Stimulated activated naive CD8-positive, alpha-beta T cell treated with anti-CD3 and anti-CD28 coated beads, Interleukin-15, Interleukin-2, amounts not matched to agents 100 ng/mL and 50 ng/mL, for 24 hours (primary cell): ENCODE data around the gene SOX5.

Experiments
- H3K27ac Mint-ChIP-seq: one replicate; pipeline ENCODE4 v1.8.0; 2021; ENCODE audit warnings: mild to moderate bottlenecking, mixed read lengths
- H3K27me3 Mint-ChIP-seq: one replicate; pipeline ENCODE4 v1.8.0; 2021; ENCODE audit warnings: mixed read lengths
- H3K36me3 Mint-ChIP-seq: one replicate; pipeline ENCODE4 v1.8.0; 2021; ENCODE audit warnings: low read depth, mixed read lengths
- H3K4me1 Mint-ChIP-seq: one replicate; pipeline ENCODE4 v1.8.0; 2021; ENCODE audit warnings: low read depth, mixed read lengths
- H3K4me3 Mint-ChIP-seq: one replicate; pipeline ENCODE4 v1.8.0; 2021; ENCODE audit warnings: mild to moderate bottlenecking, mixed read lengths
- H3K9me3 Mint-ChIP-seq: one replicate; pipeline ENCODE4 v1.8.0; 2021; ENCODE audit warnings: mixed read lengths

The SOX5 gene

DNA sequence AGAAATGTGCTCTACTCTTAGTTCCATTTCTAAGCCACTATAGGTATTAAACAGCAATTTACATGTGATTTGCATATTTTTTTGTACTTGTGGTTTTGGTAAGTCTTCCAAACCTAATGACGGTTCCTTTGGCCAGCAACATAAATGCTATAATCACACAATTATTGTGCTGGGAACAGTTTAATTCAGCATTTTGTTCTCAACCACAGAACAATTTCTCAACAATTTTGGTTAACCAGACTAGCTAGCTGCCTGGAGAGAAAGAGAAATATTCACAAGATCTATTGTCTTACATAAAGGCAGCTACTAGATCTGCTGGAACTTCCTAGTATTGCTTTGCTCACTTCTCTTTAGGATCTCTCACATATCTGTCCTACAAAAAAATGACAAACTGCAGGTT is 265.3 kb downstream of the SOX5 start:
- H3K4me3 Mint-ChIP-seq = no peak overlapping the region
- no peaks in the 10 kb centered on the region for H3K27me3 Mint-ChIP-seq
- H3K9me3 Mint-ChIP-seq = no peaks in the 10 kb centered on the region
- no peaks in the 10 kb centered on the region for H3K4me1 Mint-ChIP-seq
- no peak overlapping the region for H3K27ac Mint-ChIP-seq
- H3K36me3 Mint-ChIP-seq = no peaks in the 10 kb centered on the region

- no peak overlapping the region for H3K4me3 Mint-ChIP-seq
- no peaks in the 10 kb centered on the region for H3K4me1 Mint-ChIP-seq
- H3K27ac Mint-ChIP-seq = no peak overlapping the region
- H3K9me3 Mint-ChIP-seq = no peaks in the 10 kb centered on the region
- H3K36me3 Mint-ChIP-seq = no peaks in the 10 kb centered on the region
- H3K27me3 Mint-ChIP-seq = no peaks in the 10 kb centered on the region
Observed at GRCh38 chr12:23681237-23681636, 268.2 kb downstream of the SOX5 start.

- Mint-ChIP-seq H3K9me3 (no peaks in the 10 kb centered on the region), H3K36me3 (no peaks in the 10 kb centered on the region), H3K4me1 (no peaks in the 10 kb centered on the region), H3K4me3 (no peak overlapping the region), H3K27ac (no peak overlapping the region), H3K27me3 (no peaks in the 10 kb centered on the region)
Observed at GRCh38 chr12:23674064-23674463, 275.4 kb downstream of the SOX5 start.

GRCh38 chr12:23671881-23672280 is 277.6 kb downstream of the SOX5 start:
- no peaks in the 10 kb centered on the region for H3K4me1 Mint-ChIP-seq
- no peak overlapping the region for H3K27ac Mint-ChIP-seq
- H3K9me3 Mint-ChIP-seq = no peaks in the 10 kb centered on the region
- H3K36me3 Mint-ChIP-seq = no peaks in the 10 kb centered on the region
- H3K4me3 Mint-ChIP-seq = no peak overlapping the region
- no peaks in the 10 kb centered on the region for H3K27me3 Mint-ChIP-seq

- Mint-ChIP-seq H3K27ac (no peak overlapping the region), H3K9me3 (no peaks in the 10 kb centered on the region), H3K36me3 (no peaks in the 10 kb centered on the region), H3K4me1 (no peaks in the 10 kb centered on the region), H3K27me3 (no peaks in the 10 kb centered on the region), H3K4me3 (no peak overlapping the region)
Observed at GRCh38 chr12:23670684-23671083, 278.8 kb downstream of the SOX5 start.

DNA sequence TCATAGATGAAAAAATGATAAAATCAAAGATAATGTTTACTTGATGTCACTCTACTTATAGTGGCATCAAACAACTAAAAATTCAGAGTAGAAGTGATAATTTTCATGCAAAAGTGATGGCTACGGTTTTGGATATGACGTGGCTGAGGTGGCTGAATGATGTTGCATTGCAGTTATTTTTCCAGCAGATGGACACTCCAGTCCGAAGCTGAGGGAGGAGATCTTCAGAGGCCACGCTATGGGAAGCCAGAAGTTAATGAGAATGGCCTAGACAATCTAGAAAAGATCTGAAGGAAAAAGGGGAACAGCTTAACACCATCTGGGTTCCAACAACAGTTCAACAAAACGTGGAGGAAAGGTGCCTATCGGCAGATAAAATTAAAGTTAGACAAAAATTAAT is 279.8 kb downstream of the SOX5 start:
- H3K9me3 Mint-ChIP-seq = no peaks in the 10 kb centered on the region
- H3K4me3 Mint-ChIP-seq = no peak overlapping the region
- no peak overlapping the region for H3K27ac Mint-ChIP-seq
- no peaks in the 10 kb centered on the region for H3K4me1 Mint-ChIP-seq
- no peaks in the 10 kb centered on the region for H3K27me3 Mint-ChIP-seq
- no peaks in the 10 kb centered on the region for H3K36me3 Mint-ChIP-seq

GRCh38 chr12:23666866-23667265 is 282.6 kb downstream of the SOX5 start:
- H3K27me3 Mint-ChIP-seq = no peaks in the 10 kb centered on the region
- no peak overlapping the region for H3K4me3 Mint-ChIP-seq
- H3K9me3 Mint-ChIP-seq = no peaks in the 10 kb centered on the region
- no peak overlapping the region for H3K27ac Mint-ChIP-seq
- no peaks in the 10 kb centered on the region for H3K4me1 Mint-ChIP-seq
- H3K36me3 Mint-ChIP-seq = no peaks in the 10 kb centered on the region

DNA sequence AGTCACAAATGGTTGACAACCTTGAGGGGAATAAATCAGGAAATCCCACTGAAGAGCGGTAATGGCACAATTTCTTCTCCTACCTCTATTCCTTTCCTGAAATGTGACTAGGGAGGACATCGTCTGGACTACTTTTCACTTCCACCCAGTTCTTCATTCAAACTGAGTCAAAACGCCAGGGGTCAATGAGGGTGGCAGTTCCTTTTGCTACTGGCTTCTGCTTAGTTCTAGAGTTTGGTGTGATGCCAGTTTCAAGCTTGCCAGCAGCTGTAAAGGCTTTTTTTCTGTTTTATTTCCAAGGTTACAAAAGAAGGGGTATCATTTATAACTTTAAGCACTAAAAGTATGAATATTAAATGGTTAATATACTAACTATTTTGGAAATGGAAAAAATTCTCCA is 286.5 kb downstream of the SOX5 start:
- Mint-ChIP-seq H3K36me3 (no peaks in the 10 kb centered on the region), H3K4me3 (no peak overlapping the region), H3K27me3 (no peaks in the 10 kb centered on the region), H3K9me3 (no peaks in the 10 kb centered on the region), H3K4me1 (no peaks in the 10 kb centered on the region), H3K27ac (no peak overlapping the region)

GRCh38 chr12:23659131-23659530 is 290.3 kb downstream of the SOX5 start:
- Mint-ChIP-seq H3K4me1 (no peaks in the 10 kb centered on the region), H3K36me3 (no peaks in the 10 kb centered on the region), H3K27ac (no peak overlapping the region), H3K4me3 (no peak overlapping the region), H3K9me3 (peaks cover 3% of the 10 kb centered on the region), H3K27me3 (no peaks in the 10 kb centered on the region)

- Mint-ChIP-seq H3K27me3 (no peaks in the 10 kb centered on the region), H3K4me1 (no peaks in the 10 kb centered on the region), H3K36me3 (no peaks in the 10 kb centered on the region), H3K27ac (no peak overlapping the region), H3K4me3 (no peak overlapping the region), H3K9me3 (peaks cover 3% of the 10 kb centered on the region)
Observed at GRCh38 chr12:23657598-23657997, 291.9 kb downstream of the SOX5 start.

GRCh38 chr12:23655884-23656283 is 293.6 kb downstream of the SOX5 start:
- peaks cover 3% of the 10 kb centered on the region for H3K9me3 Mint-ChIP-seq
- no peaks in the 10 kb centered on the region for H3K4me1 Mint-ChIP-seq
- H3K27me3 Mint-ChIP-seq = no peaks in the 10 kb centered on the region
- H3K36me3 Mint-ChIP-seq = no peaks in the 10 kb centered on the region
- no peak overlapping the region for H3K27ac Mint-ChIP-seq
- H3K4me3 Mint-ChIP-seq = no peak overlapping the region

GRCh38 chr12:23655112-23655511 is 294.4 kb downstream of the SOX5 start:
- Mint-ChIP-seq H3K4me3 (no peak overlapping the region), H3K27me3 (no peaks in the 10 kb centered on the region), H3K36me3 (no peaks in the 10 kb centered on the region), H3K4me1 (no peaks in the 10 kb centered on the region), H3K27ac (no peak overlapping the region), H3K9me3 (peaks cover 3% of the 10 kb centered on the region)

- Mint-ChIP-seq H3K27me3 (no peaks in the 10 kb centered on the region), H3K4me3 (no peak overlapping the region), H3K27ac (no peak overlapping the region), H3K36me3 (no peaks in the 10 kb centered on the region), H3K4me1 (no peaks in the 10 kb centered on the region), H3K9me3 (peaks cover 9% of the 10 kb centered on the region)
Observed at GRCh38 chr12:23648546-23648945, 300.9 kb downstream of the SOX5 start.

DNA sequence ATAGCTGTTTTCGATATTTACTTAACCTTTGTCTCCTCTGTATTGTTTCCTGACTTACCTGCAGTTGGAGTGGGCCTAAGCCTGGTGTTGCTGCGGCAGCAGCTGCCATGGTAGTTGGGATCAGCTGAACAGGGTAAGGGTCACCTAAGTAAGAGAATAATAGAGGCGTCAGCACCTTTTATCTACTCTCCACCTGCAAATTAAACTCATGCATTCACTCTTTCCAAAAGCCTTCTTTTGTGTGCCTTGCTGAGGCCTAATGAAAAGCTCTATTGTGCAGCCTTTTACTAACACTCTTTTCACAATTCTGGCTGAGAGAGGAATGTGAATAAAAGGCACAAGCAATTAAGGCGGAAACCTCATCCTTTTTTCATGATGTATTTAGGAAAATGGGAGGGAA is 308.7 kb downstream of the SOX5 start:
- Mint-ChIP-seq H3K36me3 (no peaks in the 10 kb centered on the region), H3K4me3 (no peak overlapping the region), H3K27ac (no peak overlapping the region), H3K9me3 (peaks cover 5% of the 10 kb centered on the region), H3K4me1 (no peaks in the 10 kb centered on the region), H3K27me3 (no peaks in the 10 kb centered on the region)

- Mint-ChIP-seq H3K4me3 (no peak overlapping the region), H3K27me3 (no peaks in the 10 kb centered on the region), H3K36me3 (no peaks in the 10 kb centered on the region), H3K9me3 (no peaks in the 10 kb centered on the region), H3K4me1 (no peaks in the 10 kb centered on the region), H3K27ac (no peak overlapping the region)
Observed at GRCh38 chr12:23634344-23634743, 315.1 kb downstream of the SOX5 start.

DNA sequence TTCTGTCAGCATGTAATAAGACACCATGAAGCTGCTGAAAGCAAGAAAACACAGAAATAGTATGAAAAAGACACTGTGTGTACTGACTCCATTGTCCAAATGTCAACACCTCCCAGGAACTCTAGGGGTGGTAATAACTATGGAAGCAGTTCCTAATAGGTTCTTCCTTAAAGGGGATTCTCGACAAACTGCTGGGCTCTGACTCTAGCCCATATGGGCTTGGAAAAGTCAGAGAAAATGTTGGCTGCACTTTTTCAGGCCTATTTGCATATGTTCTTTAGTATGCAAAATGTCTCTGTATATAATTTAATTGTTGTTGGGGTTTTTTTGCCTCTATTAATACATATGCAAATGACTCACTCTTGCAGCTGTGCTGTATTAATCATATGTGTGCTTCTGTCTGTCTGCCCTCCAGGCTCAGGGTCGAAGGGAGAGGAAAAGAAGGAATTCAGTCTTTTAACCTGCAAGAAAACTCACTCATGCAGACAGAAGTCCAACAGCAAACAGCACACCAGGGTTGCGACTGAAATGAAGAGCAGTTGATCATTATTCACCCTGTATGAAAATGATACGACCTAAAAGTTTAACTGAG is 317.6 kb downstream of the SOX5 start:
- Mint-ChIP-seq H3K4me3 (no peak overlapping the region), H3K27ac (no peak overlapping the region), H3K4me1 (no peaks in the 10 kb centered on the region), H3K27me3 (no peaks in the 10 kb centered on the region), H3K36me3 (no peaks in the 10 kb centered on the region), H3K9me3 (no peaks in the 10 kb centered on the region)
